Lung (tissue), 12 donors: ENCODE results near the gene CACNA1A. TPM values are rescaled to one million over a fixed set of nuclear protein-coding genes. Genes with fewer than 3 reads are reported as not detected.

Experiments used
- ATAC-seq: fragments of 200-7000 bp; cut with Tn5 transposase; one replicate; pipeline ENCODE4 v1.9.1; 2020; ENCODE audit warnings: moderate number of reproducible peaks; ENCODE audit not compliant: insufficient read depth, low FRiP score
- DNase-seq, 3 donors: peaks; one replicate each; pipeline ENCODE4 v3.0.0-alpha.2; 2013 to 2017
- H3K27ac ChIP-seq, 2 donors: one replicate each; pipeline ENCODE4 v1.5.1; 2013; ENCODE audit warnings: mild to moderate bottlenecking in 2 of 2, moderate library complexity in 2 of 2, control low read depth in 1 of 2, inconsistent platforms in 1 of 2, low read depth in 1 of 2, low read length in 1 of 2
- H3K27me3 ChIP-seq, 3 donors: one replicate each; pipeline ENCODE4 v1.5.1; 2013; ENCODE audit warnings: low read length in 2 of 3; ENCODE audit not compliant: control insufficient read depth in 3 of 3, insufficient read depth in 3 of 3
- H3K36me3 ChIP-seq, 4 donors: one replicate each; pipeline ENCODE4 v1.5.1; 2013; ENCODE audit warnings: low read length in 4 of 4, mild to moderate bottlenecking in 1 of 4, moderate library complexity in 1 of 4; ENCODE audit not compliant: control insufficient read depth in 4 of 4, insufficient read depth in 4 of 4
- H3K4me1 ChIP-seq, 5 donors: one replicate each; pipeline ENCODE4 v1.5.1; 2013; ENCODE audit warnings: low read length in 5 of 5, mild to moderate bottlenecking in 2 of 5, moderate library complexity in 1 of 5; ENCODE audit not compliant: control insufficient read depth in 5 of 5, insufficient read depth in 5 of 5
- H3K4me3 ChIP-seq: one replicate; pipeline ENCODE4 v1.5.1; 2013; ENCODE audit warnings: mild to moderate bottlenecking, control low read depth, moderate library complexity
- H3K9ac ChIP-seq, 2 donors: one replicate each; pipeline ENCODE4 v1.5.1; 2013; ENCODE audit warnings: low read length in 2 of 2, control low read depth in 1 of 2; ENCODE audit not compliant: insufficient read depth in 1 of 2
- H3K9me3 ChIP-seq, 4 donors: one replicate each; pipeline ENCODE4 v1.5.1; 2013; ENCODE audit warnings: low read length in 3 of 4, mild to moderate bottlenecking in 1 of 4, moderate library complexity in 1 of 4; ENCODE audit not compliant: control insufficient read depth in 4 of 4, insufficient read depth in 3 of 4
- WGBS, 2 donors: extraction: QIAGEN DNeasy Blood & Tissue Kit; methylation state at CpG; one replicate each; pipeline ENCODE4 v1.1.7; 2013; 5-methylcytosine and 5-hydroxymethylcytosine counted together
- polyA plus RNA-seq, 2 donors: library from polyadenylated mRNA; stranded (reverse); fragments of 200-250 nt; gene quantifications; one replicate each; pipeline ENCODE4 v1.2.1, GENCODE V29; 2013
- total RNA-seq, 2 donors: library from RNA; depleted of rRNA in 1 of 2; stranded (reverse); fragments of >200 nt in 1 of 2; gene quantifications; one replicate each; pipeline ENCODE4 v1.2.1, GENCODE V29; 2014 to 2021
- TF ChIP-seq, protein P1 (sequence below): IDR thresholded peaks from 2 replicates; pipeline ENCODE4 v1.5.1; 2012; ENCODE audit warnings: mild to moderate bottlenecking; ENCODE audit errors: control extremely low read depth, extremely low read depth
- donor health status: control.
- donor health status: control.
- donor health status: Bipolar disorder and iron deficiency.
- donor health status: healthy.
- donor health status: DM: yes; HTN: yes; CAD: no.

The CACNA1A gene
- total and polyA plus RNA-seq, 4 donors, result 0.27 to 1.00 (median 0.75) TPM

- WGBS, 2 donors, result 74 to 80% methylated on average over 6 of the region's 6 CpGs
- Histone ChIP-seq H3K27ac (no peak overlapping the region), H3K9me3 (peaks cover 0 to 4% (median 0%) of the 10 kb centered on the region in 4 donors), H3K27me3 (no peaks in the 10 kb centered on the region), H3K4me1 (no peaks in the 10 kb centered on the region), H3K4me3 (no peak overlapping the region), H3K36me3 (no peaks in the 10 kb centered on the region), H3K9ac (no peak overlapping the region)
- no peak for ATAC-seq
- no peak for DNase-seq
- TF ChIP-seq, protein P1, sequence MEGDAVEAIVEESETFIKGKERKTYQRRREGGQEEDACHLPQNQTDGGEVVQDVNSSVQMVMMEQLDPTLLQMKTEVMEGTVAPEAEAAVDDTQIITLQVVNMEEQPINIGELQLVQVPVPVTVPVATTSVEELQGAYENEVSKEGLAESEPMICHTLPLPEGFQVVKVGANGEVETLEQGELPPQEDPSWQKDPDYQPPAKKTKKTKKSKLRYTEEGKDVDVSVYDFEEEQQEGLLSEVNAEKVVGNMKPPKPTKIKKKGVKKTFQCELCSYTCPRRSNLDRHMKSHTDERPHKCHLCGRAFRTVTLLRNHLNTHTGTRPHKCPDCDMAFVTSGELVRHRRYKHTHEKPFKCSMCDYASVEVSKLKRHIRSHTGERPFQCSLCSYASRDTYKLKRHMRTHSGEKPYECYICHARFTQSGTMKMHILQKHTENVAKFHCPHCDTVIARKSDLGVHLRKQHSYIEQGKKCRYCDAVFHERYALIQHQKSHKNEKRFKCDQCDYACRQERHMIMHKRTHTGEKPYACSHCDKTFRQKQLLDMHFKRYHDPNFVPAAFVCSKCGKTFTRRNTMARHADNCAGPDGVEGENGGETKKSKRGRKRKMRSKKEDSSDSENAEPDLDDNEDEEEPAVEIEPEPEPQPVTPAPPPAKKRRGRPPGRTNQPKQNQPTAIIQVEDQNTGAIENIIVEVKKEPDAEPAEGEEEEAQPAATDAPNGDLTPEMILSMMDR, result no peak
These were observed 68.2 kb downstream of the CACNA1A start for GRCh38 chr19:13437919-13438618.

GRCh38 chr19:13436352-13436751 is 69.9 kb downstream of the CACNA1A start:
- no peak overlapping the region for H3K4me3 ChIP-seq
- no peak for ATAC-seq
- 57 to 59% methylated on average over 1 of the region's 1 CpG for WGBS, 2 donors
- TF ChIP-seq, protein P1, result no peak
- H3K36me3 ChIP-seq, result no peaks in the 10 kb centered on the region
- no peak overlapping the region for H3K27ac ChIP-seq
- H3K9me3 ChIP-seq, result peaks cover 0 to 4% (median 0%) of the 10 kb centered on the region in 4 donors
- no peak for DNase-seq
- no peak overlapping the region for H3K9ac ChIP-seq
- no peaks in the 10 kb centered on the region for H3K4me1 ChIP-seq
- no peaks in the 10 kb centered on the region for H3K27me3 ChIP-seq

- H3K4me1 ChIP-seq, result no peaks in the 10 kb centered on the region
- no peak for ATAC-seq
- peaks cover 0 to 2% (median 0%) of the 10 kb centered on the region in 4 donors for H3K9me3 ChIP-seq
- WGBS, 2 donors, result 70 to 86% methylated on average over 5 of the region's 5 CpGs
- peak in 1 of 3 donors; percentile 7 for DNase-seq
- no peaks in the 10 kb centered on the region for H3K27me3 ChIP-seq
- no peak overlapping the region for H3K9ac ChIP-seq
- H3K27ac ChIP-seq, result no peak overlapping the region
- TF ChIP-seq, protein P1, result no peak
- H3K4me3 ChIP-seq, result no peak overlapping the region
- no peaks in the 10 kb centered on the region for H3K36me3 ChIP-seq
These were observed 75.3 kb downstream of the CACNA1A start for GRCh38 chr19:13430790-13431582.
